AG09319 (cell line): ENCODE results near the gene GALM.
"Not testable (repeated sequence)": the region's sequence is repeated elsewhere in the genome, so short reads cannot be mapped to it uniquely, and the experiment has no call there.

Source experiments
- DNase-seq: peaks from one replicate; pipeline ENCODE4 v3.0.0-alpha.2; 2010; ENCODE audit warnings: low read depth; ENCODE audit errors: extremely low read depth
- CTCF ChIP-seq: IDR thresholded peaks from 2 replicates; pipeline ENCODE4 v1.5.1; 2011; ENCODE audit warnings: low read depth, mild to moderate bottlenecking, inconsistent platforms, low read length, moderate library complexity

GALM gene

DNA sequence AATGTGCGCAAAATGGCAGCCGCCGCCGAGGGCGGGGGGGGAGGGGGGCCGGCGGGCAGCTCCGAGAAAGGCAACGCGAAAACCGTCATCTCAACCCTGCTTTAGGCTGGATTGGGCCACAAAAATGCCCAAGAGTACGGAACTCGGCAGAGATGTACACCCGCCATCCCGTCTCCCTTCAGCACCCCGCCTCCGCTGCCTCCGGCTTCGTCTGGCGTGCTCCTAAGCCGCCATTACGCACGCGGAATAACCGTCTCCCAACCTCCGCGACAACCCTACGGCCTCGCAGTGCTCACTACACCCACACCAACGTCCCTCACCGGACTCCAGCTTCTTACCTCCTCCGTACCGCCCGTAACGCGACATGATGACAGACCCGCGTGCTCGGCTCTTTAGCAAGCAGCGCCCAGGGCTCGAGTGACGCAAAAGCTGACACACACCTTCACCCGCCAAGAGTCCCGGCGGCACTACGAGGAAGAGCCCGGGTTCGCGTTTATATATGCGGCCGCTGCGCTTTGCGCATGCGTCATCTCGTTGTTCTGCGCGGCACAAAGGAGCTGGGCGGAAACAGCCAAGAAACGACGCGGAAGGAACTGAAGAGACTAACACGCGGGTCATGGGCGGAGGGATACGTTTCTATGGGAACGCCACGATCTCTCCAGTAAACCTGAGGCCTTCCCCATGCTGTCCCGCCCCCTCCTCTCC lies 85.1 kb downstream of the GALM start, which contains the start of gene SRSF7:
SRSF7 (minus strand) TSS at position 471 of the 705 bp plus-strand sequence; CDS start at position 366, 105 bp downstream.
- TF ChIP-seq CTCF: no peak
- DNase-seq: peak; percentile 99

DNA sequence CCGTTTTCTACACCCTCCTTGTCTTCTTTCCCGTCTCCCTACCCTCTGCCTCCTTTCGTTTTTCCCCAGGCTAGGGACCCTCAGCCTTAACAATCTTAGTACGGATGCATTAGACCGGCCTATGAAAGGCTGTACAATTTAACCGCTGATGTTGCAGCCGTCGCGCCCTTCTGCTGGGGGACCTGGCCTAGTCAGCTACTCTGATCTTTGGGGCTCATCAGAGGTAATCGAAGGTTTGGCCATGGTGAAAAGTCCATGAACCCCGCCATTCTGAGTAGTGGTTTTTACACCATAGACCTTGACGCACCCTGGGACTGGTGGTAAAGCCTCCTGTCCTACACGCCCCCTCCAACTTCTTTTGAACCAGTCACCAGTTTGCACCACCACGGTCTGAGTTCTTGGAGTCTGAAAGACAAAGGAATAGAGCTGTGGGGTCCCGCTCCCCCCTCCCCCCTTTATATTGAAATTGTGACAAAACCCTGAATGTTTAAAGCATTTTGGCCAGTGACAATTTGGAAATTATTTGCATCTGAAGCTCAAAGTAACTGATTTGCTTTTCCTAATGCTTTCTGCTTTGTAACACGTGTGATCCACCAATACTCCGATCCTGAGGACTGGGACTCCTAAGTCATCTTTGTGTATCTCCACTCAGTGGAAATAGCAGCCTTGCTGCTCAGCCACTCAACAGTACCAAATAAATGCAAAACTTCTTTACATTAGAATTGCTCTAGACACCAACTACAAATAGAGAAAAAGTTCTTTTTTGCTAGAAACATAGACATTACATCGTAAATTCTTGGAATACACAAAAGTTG lies 85.9 kb downstream of the GALM start:
- no peak for DNase-seq
- no peak for TF ChIP-seq CTCF

GRCh38 chr2:38754049-38754448 lies 88.1 kb downstream of the GALM start:
- no peak for TF ChIP-seq CTCF
- DNase-seq: no peak

DNA sequence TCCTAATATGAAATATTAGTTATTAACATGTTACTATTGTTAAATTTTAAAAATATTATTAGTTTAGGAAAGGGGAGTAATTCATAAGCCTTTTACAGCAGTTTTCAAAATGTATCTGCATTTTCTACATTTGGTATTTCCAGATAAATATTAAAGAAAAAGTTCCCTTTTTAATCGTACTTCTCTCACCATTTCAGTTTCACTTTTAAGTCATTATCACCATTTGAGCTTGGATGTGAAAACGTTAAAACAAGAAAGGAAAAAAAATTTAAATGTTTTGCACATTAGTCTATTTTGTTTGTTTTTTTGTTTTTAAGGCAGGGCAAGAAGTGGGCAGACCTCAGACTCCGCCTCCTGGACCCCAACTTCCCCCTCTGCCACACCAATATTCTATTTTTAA lies 88.6 kb downstream of the GALM start:
- TF ChIP-seq CTCF: no peak
- no peak for DNase-seq

DNA sequence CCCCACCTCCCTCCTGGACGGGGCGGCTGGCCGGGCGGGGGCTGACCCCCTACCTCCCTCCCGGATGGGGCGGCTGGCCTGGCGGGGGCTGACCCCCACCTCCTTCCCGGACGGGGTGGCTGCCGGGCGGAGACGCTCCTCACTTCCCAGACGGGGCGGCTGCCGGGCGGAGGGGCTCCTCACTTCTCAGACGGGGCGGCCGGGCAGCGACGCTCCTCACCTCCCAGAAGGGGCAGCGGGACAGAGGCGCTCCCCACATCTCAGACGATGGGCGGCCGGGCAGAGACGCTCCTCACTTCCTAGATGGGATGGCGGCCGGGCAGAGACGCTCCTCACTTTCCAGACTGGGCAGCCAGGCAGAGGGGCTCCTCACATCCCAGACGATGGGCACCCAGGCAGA lies 90.0 kb downstream of the GALM start:
- DNase-seq: not testable (repeated sequence)

DNA sequence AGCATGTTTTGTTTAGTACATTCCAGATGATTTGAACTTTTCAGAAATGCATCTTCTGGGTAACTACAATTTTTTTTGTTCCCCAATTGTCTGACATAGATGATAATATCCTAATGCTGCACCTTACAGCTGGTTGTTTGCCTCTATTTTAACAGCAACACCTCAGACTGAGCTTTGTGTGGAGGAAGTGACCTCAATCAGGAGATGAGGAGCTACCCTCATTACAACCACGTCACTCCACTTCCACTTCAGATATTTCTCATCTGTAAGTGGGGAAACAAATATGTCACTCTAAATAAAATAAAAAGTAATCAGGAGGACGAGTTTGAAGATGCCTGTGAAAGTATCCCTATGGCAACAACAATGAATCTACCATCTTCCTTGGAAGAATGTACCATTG lies 97.3 kb downstream of the GALM start:
- DNase-seq: no peak
- TF ChIP-seq CTCF: no peak

DNA sequence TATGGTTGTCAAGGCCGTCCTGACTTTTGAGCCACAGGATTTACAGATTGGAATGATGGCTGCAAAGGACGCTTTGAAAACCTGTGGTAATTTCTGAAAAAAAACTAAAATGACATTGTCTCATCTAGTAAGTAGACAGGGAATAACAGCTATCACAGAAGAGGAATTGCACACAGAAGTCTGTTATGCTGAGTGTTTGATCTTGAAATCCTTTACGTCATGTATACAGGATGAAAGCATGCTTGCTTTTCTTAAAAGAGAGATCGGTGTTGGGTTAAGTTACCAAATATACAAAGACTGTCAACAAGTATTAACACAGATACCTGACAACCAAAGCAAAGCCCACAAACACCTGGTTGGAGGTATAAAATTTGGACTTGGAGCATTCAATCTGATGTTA lies 97.8 kb downstream of the GALM start:
- TF ChIP-seq CTCF: no peak
- DNase-seq: no peak
